ENCODE results near the gene NRTN. TPM values are rescaled to one million over a fixed set of nuclear protein-coding genes. Genes with fewer than 3 reads are reported as not detected.

The NRTN gene
- total and polyA plus RNA-seq, 12 donors = 4.5 to 26.8 (median 8.9) TPM

DNA sequence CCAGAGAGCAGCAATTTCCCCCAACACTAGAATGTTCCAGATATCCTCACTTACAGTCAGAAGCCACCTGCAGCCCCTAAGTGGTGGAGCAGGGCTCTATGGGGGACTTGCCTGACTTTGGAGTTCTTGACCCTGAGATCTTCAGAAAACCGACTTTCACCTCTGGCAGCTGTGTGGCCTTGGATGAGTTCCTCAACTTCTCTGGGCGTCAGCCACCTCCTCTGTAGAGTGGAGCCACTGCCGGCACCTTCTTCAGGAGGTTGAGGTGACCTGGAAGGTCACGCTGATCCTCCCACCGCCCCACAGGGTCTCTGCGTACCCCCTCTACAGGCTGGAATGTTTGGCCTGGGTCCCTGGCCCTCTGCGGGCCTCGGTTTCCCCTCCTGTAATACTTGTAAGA is 72.6 kb downstream of the NRTN start:
- DNase-seq = no peak
- H3K36me3 ChIP-seq (replicated peaks in 1 of 2) = no peaks in the 10 kb centered on the region
- no peak overlapping the region for H3K4me3 ChIP-seq
- H3K27ac ChIP-seq = no peak overlapping the region
- no peaks in the 10 kb centered on the region for H3K27me3 ChIP-seq
- peaks cover 5 to 11% of the 10 kb centered on the region in 2 donors for H3K4me1 ChIP-seq (replicated peaks in 1 of 2)
- TF ChIP-seq, protein P1, sequence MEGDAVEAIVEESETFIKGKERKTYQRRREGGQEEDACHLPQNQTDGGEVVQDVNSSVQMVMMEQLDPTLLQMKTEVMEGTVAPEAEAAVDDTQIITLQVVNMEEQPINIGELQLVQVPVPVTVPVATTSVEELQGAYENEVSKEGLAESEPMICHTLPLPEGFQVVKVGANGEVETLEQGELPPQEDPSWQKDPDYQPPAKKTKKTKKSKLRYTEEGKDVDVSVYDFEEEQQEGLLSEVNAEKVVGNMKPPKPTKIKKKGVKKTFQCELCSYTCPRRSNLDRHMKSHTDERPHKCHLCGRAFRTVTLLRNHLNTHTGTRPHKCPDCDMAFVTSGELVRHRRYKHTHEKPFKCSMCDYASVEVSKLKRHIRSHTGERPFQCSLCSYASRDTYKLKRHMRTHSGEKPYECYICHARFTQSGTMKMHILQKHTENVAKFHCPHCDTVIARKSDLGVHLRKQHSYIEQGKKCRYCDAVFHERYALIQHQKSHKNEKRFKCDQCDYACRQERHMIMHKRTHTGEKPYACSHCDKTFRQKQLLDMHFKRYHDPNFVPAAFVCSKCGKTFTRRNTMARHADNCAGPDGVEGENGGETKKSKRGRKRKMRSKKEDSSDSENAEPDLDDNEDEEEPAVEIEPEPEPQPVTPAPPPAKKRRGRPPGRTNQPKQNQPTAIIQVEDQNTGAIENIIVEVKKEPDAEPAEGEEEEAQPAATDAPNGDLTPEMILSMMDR (IDR thresholded peaks at IDR 0.05) = no peak
- no peak for TF ChIP-seq POLR2A (IDR thresholded peaks at IDR 0.05)
- intact Hi-C loops (cut with DNase I) = no loop called here
- H3K9me3 ChIP-seq (replicated peaks in 1 of 3) = no peaks in the 10 kb centered on the region
- WGBS, 4 donors = 72 to 79% (median 75%) methylated on average over 6 to 8 of the region's 8 CpGs; no CpG with 5 or more reads in 1 of the 4 donors

- no peak overlapping the region for H3K27ac ChIP-seq
- no peaks in the 10 kb centered on the region for H3K36me3 ChIP-seq (replicated peaks in 1 of 2)
- 80 to 90% (median 85%) methylated on average over 7 to 9 of the region's 9 CpGs for WGBS, 4 donors
- intact Hi-C loops (cut with DNase I) = no loop called here
- TF ChIP-seq, protein P1 (IDR thresholded peaks at IDR 0.05) = no peak
- TF ChIP-seq POLR2A (IDR thresholded peaks at IDR 0.05) = no peak
- peaks cover 5 to 11% of the 10 kb centered on the region in 2 donors for H3K4me1 ChIP-seq (replicated peaks in 1 of 2)
- H3K27me3 ChIP-seq = no peaks in the 10 kb centered on the region
- H3K4me3 ChIP-seq = no peak overlapping the region
- DNase-seq = no peak
- no peaks in the 10 kb centered on the region for H3K9me3 ChIP-seq (replicated peaks in 1 of 3)
These were observed 73.0 kb downstream of the NRTN start for GRCh38 chr19:5877882-5878281.

Other genes starting within 250 kb of the NRTN start
- gene TINCR, start 237.1 kb upstream of the NRTN start, total RNA-seq = 1 to 10 TPM in 2 of 9 donors, under 1 TPM in 4, not detected in 3; 0.22 to 3.0 (median 0.28) TPM
- 1 to 10 TPM in 1 of 3 donors, under 1 TPM in 2; 0.77 to 1.6 (median 0.99) TPM for gene TINCR, start 237.1 kb upstream of the NRTN start, polyA plus RNA-seq
- 100 to 1,000 TPM in 2 of 9 donors, 10 to 100 TPM in 7; 27.1 to 157 (median 61.2) TPM for gene SAFB2, start 182.3 kb upstream of the NRTN start, total RNA-seq
- gene SAFB2, start 182.3 kb upstream of the NRTN start, polyA plus RNA-seq = 100 to 1,000 TPM in 2 of 3 donors, 10 to 100 TPM in 1; 66.9 to 254 (median 165) TPM
- 100 to 1,000 TPM in 1 of 9 donors, 10 to 100 TPM in 8; 38.4 to 111 (median 55.2) TPM for gene SAFB, start 182.0 kb upstream of the NRTN start, total RNA-seq
- 100 to 1,000 TPM in 2 of 3 donors, 10 to 100 TPM in 1; 46.4 to 125 (median 111) TPM for gene SAFB, start 182.0 kb upstream of the NRTN start, polyA plus RNA-seq
- gene MICOS13, start 124.6 kb upstream of the NRTN start, total RNA-seq = 100 to 1,000 TPM in 1 of 9 donors, 10 to 100 TPM in 8; 40.2 to 112 (median 62.3) TPM
- 100 to 1,000 TPM in 2 of 3 donors, 10 to 100 TPM in 1; 23.4 to 211 (median 162) TPM for gene MICOS13, start 124.6 kb upstream of the NRTN start, polyA plus RNA-seq
- 10 to 100 TPM in 8 of 9 donors, 1 to 10 TPM in 1; 6.3 to 40.5 (median 14.3) TPM for gene HSD11B1L, start 124.0 kb upstream of the NRTN start, total RNA-seq
- 10 to 100 TPM in 2 of 3 donors, 1 to 10 TPM in 1; 3.4 to 33.9 (median 23.7) TPM for gene HSD11B1L, start 124.0 kb upstream of the NRTN start, polyA plus RNA-seq
- gene RPL36, start 114.8 kb upstream of the NRTN start, total RNA-seq = 1,000 to 10,000 TPM in 7 of 9 donors, 100 to 1,000 TPM in 2; 692 to 1,781 (median 1,187) TPM
- 1,000 to 10,000 TPM in 2 of 3 donors, 100 to 1,000 TPM in 1; 615 to 3,360 (median 2,171) TPM for gene RPL36, start 114.8 kb upstream of the NRTN start, polyA plus RNA-seq
- gene LONP1, start 84.9 kb upstream of the NRTN start, total RNA-seq = 100 to 1,000 TPM; 185 to 523 (median 396) TPM
- gene LONP1, start 84.9 kb upstream of the NRTN start, polyA plus RNA-seq = 100 to 1,000 TPM; 177 to 352 (median 196) TPM
- gene CATSPERD, start 84.4 kb upstream of the NRTN start, total RNA-seq = not detected
- not detected for gene CATSPERD, start 84.4 kb upstream of the NRTN start, polyA plus RNA-seq
- gene PRR22, start 20.3 kb upstream of the NRTN start, total RNA-seq = 1 to 10 TPM in 6 of 9 donors, under 1 TPM in 3; 0.28 to 2.9 (median 1.2) TPM
- 10 to 100 TPM in 2 of 3 donors, not detected in 1; 11.6 to 16.7 TPM for gene PRR22, start 20.3 kb upstream of the NRTN start, polyA plus RNA-seq
- 10 to 100 TPM; 15.5 to 48.3 (median 30.3) TPM for gene DUS3L, start 13.9 kb upstream of the NRTN start, total RNA-seq
- gene DUS3L, start 13.9 kb upstream of the NRTN start, polyA plus RNA-seq = 100 to 1,000 TPM in 1 of 3 donors, 10 to 100 TPM in 2; 10.9 to 142 (median 90.2) TPM
- gene FUT6, start 34.6 kb downstream of the NRTN start, total RNA-seq = not detected
- gene FUT6, start 34.6 kb downstream of the NRTN start, polyA plus RNA-seq = under 1 TPM in 1 of 3 donors, not detected in 2; 0.03 TPM
- under 1 TPM in 2 of 9 donors, not detected in 7; 0.14 to 0.15 TPM for gene FUT3, start 46.4 kb downstream of the NRTN start, total RNA-seq
- gene FUT3, start 46.4 kb downstream of the NRTN start, polyA plus RNA-seq = under 1 TPM in 2 of 3 donors, not detected in 1; 0.16 to 0.20 TPM
- not detected for gene FUT5, start 65.5 kb downstream of the NRTN start, total RNA-seq
- not detected for gene FUT5, start 65.5 kb downstream of the NRTN start, polyA plus RNA-seq
- gene NDUFA11, start 98.7 kb downstream of the NRTN start, total RNA-seq = 100 to 1,000 TPM; 288 to 842 (median 410) TPM
- gene NDUFA11, start 98.7 kb downstream of the NRTN start, polyA plus RNA-seq = 100 to 1,000 TPM; 300 to 856 (median 442) TPM
- 10 to 100 TPM in 3 of 9 donors, 1 to 10 TPM in 6; 5.0 to 14.4 (median 8.4) TPM for gene VMAC, start 99.8 kb downstream of the NRTN start, total RNA-seq
- 10 to 100 TPM in 1 of 3 donors, 1 to 10 TPM in 2; 3.5 to 15.6 (median 4.8) TPM for gene VMAC, start 99.8 kb downstream of the NRTN start, polyA plus RNA-seq
- 100 to 1,000 TPM in 1 of 9 donors, 10 to 100 TPM in 7, 1 to 10 TPM in 1; 8.8 to 146 (median 18.3) TPM for gene CAPS, start 109.2 kb downstream of the NRTN start, total RNA-seq
- gene CAPS, start 109.2 kb downstream of the NRTN start, polyA plus RNA-seq = 100 to 1,000 TPM in 1 of 3 donors, 10 to 100 TPM in 1, 1 to 10 TPM in 1; 7.1 to 104 (median 75.9) TPM
- 100 to 1,000 TPM in 2 of 9 donors, 10 to 100 TPM in 7; 55.0 to 179 (median 84.0) TPM for gene RANBP3, start 173.1 kb downstream of the NRTN start, total RNA-seq
- 100 to 1,000 TPM in 1 of 3 donors, 10 to 100 TPM in 2; 60.9 to 118 (median 62.3) TPM for gene RANBP3, start 173.1 kb downstream of the NRTN start, polyA plus RNA-seq

Data from adrenal gland (tissue), 12 donors.